ENCODE data around the gene PLXNC1.

DNA sequence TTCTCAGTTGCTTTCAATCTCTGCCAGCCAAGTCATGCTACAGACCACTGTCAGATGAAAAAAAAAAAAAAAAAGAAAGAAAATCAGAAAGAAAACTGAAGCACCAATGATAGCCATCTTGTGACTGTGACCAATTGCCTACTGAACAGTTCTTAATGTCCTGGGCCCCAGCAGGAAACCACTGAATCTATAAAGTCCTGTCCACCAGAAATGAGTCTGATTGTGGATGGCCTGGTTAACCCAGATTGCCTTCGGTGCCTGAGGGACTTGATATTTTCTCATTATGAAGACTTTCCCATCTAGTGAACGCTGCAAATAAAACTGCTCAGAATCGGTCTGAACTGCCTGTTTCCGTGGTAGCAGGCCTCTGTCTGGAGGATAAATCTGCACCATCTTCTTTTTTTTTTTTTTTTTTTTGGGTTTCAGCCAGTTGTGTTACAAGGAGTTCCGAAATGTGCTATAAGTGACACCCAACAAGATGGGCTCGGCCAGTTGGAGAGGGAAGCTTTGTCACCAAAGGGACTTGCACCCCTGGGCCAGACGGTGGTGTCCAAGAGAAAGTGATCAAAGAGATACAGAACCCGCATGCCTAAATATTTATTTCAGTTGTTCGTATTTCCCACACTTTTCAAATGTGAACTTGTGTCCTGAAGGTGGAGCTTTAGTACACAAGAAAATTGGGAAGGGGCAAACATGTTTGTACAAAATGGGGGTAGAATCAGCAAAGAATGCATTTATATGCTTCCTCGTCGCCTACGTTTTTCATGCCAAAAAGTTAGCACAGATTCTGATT lies 3.0 kb upstream of the PLXNC1 start:
- no peak for TF ChIP-seq SUZ12 (IDR thresholded peaks at IDR 0.05)
- no peak for TF ChIP-seq SP1 (IDR thresholded peaks at IDR 0.05)
- TF ChIP-seq ELF4 (IDR thresholded peaks at IDR 0.05) = no peak
- no peak for TF ChIP-seq HDGF (IDR thresholded peaks at IDR 0.05; ENCODE audit: borderline replicate concordance)
- no peak for TF ChIP-seq TARDBP (IDR thresholded peaks at IDR 0.05)
- no peak for TF ChIP-seq FOXM1 (IDR thresholded peaks at IDR 0.05; ENCODE audit: borderline replicate concordance)
- TF ChIP-seq BHLHE40 (IDR thresholded peaks at IDR 0.05; ENCODE audit: borderline replicate concordance) = no peak
- no peak for TF ChIP-seq FOXK2 (IDR thresholded peaks at IDR 0.05)
- TF ChIP-seq ZNF384 (IDR thresholded peaks at IDR 0.05) = no peak
- TF ChIP-seq ARNT (IDR thresholded peaks at IDR 0.05) = no peak
- TF ChIP-seq CTBP1 (IDR thresholded peaks at IDR 0.05; ENCODE audit: borderline replicate concordance) = no peak
